ENCODE data around the gene DISP1.

GRCh38 chr1:222798116-222798515 lies 16.7 kb upstream of the DISP1 start:
- no peak for TF ChIP-seq CTCF (IDR thresholded peaks at IDR 0.05)
- TF ChIP-seq POLR2AphosphoS5 (IDR thresholded peaks at IDR 0.05), result no peak

Data from stomach (tissue), 4 donors.